Measurements from ENCODE around the gene ZFHX3. TPM values are rescaled to one million over a fixed set of nuclear protein-coding genes. Genes with fewer than 3 reads are reported as not detected.
A peak's percentile ranks its signal among the peaks of the same experiment; 100 is the strongest.

The ZFHX3 gene
- total and polyA plus RNA-seq, 10 donors: 0.47 to 18.5 (median 11.1) TPM

- H3K36me3 ChIP-seq: peaks cover 0 to 5% (median 0%) of the 10 kb centered on the region in 6 donors
- peak overlapping the region; percentile 11 to 79 (median 70) for H3K27ac ChIP-seq
- H3K27me3 ChIP-seq (replicated peaks in 1 of 7): peaks cover 0 to 8% (median 0%) of the 10 kb centered on the region in 7 donors
- peak; percentile 72 for DNase-seq
- intact Hi-C loops (cut with DNase I; ENCODE audit: low total_unique reads): no loop called here
- H3K4me3 ChIP-seq: peak overlapping the region; percentile 23 to 71 (median 40)
- TF ChIP-seq POLR2AphosphoS5 (IDR thresholded peaks at IDR 0.05): no peak
- TF ChIP-seq POLR2A (IDR thresholded peaks at IDR 0.05): no peak
- no peak for TF ChIP-seq CTCF (IDR thresholded peaks at IDR 0.05 in 8 of 11, conservative IDR thresholded peaks at IDR 0.05 in 3 of 11)
- no peaks in the 10 kb centered on the region for H3K9me3 ChIP-seq
- peaks cover 0 to 43% (median 22%) of the 10 kb centered on the region in 6 donors for H3K4me1 ChIP-seq
- WGBS, 5 donors: 11 to 20% (median 17%) methylated on average over 23 of the region's 23 CpGs
Measured at GRCh38 chr16:72787130-72787513, 260.8 kb downstream of the ZFHX3 start.

GRCh38 chr16:72786606-72787005 lies 261.3 kb downstream of the ZFHX3 start:
- intact Hi-C loops (cut with DNase I; ENCODE audit: low total_unique reads): no loop called here
- Histone ChIP-seq H3K4me3 (peak overlapping the region in 5 of 8 donors; percentile 32 to 71 (median 43)), H3K9me3 (no peaks in the 10 kb centered on the region), H3K36me3 (peaks cover 0 to 5% (median 0%) of the 10 kb centered on the region in 6 donors), H3K4me1 (peaks cover 0 to 43% (median 22%) of the 10 kb centered on the region in 6 donors), H3K27ac (peak overlapping the region in 2 of 8 donors; percentile 22 to 79), H3K27me3 (replicated peaks in 1 of 7) (peaks cover 0 to 8% (median 0%) of the 10 kb centered on the region in 7 donors)
- DNase-seq: no peak
- 90 to 96% (median 95%) methylated on average over 6 of the region's 6 CpGs for WGBS, 5 donors
- no peak for TF ChIP-seq POLR2AphosphoS5 (IDR thresholded peaks at IDR 0.05)

DNA sequence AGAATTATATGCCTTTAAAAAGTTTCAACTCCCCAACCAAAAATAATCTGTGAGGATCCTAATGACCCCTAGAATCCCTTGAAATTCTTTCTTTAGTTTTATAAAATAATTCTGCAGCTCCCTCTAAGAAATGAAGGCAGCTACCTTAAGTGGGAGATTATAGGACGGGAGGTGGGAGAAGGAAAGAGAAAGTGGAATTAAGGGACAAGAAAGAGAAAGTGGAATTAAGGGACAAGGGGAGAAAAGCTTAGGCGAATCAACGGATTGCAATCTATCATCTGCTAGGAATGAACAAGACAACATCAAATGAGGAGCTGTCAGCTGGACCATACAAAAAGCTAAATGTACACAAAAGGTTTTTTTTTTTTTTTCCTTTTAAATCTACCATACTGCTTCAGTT lies 262.0 kb downstream of the ZFHX3 start:
- WGBS, 5 donors: 45 to 66% (median 60%) methylated on average over 3 of the region's 3 CpGs
- intact Hi-C loops (cut with DNase I; ENCODE audit: low total_unique reads): no loop called here
- Histone ChIP-seq H3K36me3 (peaks cover 0 to 5% (median 0%) of the 10 kb centered on the region in 6 donors), H3K4me1 (peaks cover 0 to 43% (median 22%) of the 10 kb centered on the region in 6 donors), H3K27me3 (replicated peaks in 1 of 7) (peaks cover 0 to 8% (median 0%) of the 10 kb centered on the region in 7 donors), H3K9me3 (no peaks in the 10 kb centered on the region), H3K4me3 (peak overlapping the region in 3 of 8 donors; percentile 13 to 32 (median 28)), H3K27ac (peak overlapping the region in 2 of 8 donors; percentile 22 to 28)
- no peak for TF ChIP-seq CTCF (IDR thresholded peaks at IDR 0.05 in 8 of 11, conservative IDR thresholded peaks at IDR 0.05 in 3 of 11)
- no peak for TF ChIP-seq POLR2AphosphoS5 (IDR thresholded peaks at IDR 0.05)
- no peak for DNase-seq

- no peak for DNase-seq
- H3K9me3 ChIP-seq: no peaks in the 10 kb centered on the region
- intact Hi-C loops (cut with DNase I; ENCODE audit: low total_unique reads): no loop called here
- H3K36me3 ChIP-seq: peaks cover 0 to 4% (median 0%) of the 10 kb centered on the region in 6 donors
- H3K27me3 ChIP-seq (replicated peaks in 1 of 7): peaks cover 0 to 8% (median 0%) of the 10 kb centered on the region in 7 donors
- WGBS, 5 donors: 74 to 87% (median 80%) methylated on average over 2 of the region's 2 CpGs
- peaks cover 0 to 43% (median 22%) of the 10 kb centered on the region in 6 donors for H3K4me1 ChIP-seq
- TF ChIP-seq CTCF (IDR thresholded peaks at IDR 0.05 in 8 of 11, conservative IDR thresholded peaks at IDR 0.05 in 3 of 11) (no peak), POLR2A (IDR thresholded peaks at IDR 0.05) (no peak), POLR2AphosphoS5 (IDR thresholded peaks at IDR 0.05) (no peak)
- peak overlapping the region in 1 of 8 donors; percentile 28 for H3K4me3 ChIP-seq
- H3K27ac ChIP-seq: peak overlapping the region in 2 of 8 donors; percentile 22 to 28
Measured at GRCh38 chr16:72785171-72785570, 262.8 kb downstream of the ZFHX3 start.
